GM12801 (cell line): ENCODE results near the gene GPS2.

ENCODE experiments used
- CTCF ChIP-seq: IDR thresholded peaks from one replicate; pipeline ENCODE4 v1.5.1; 2011; ENCODE audit warnings: control low read depth; ENCODE audit not compliant: insufficient read length; ENCODE audit errors: extremely low read depth

Gene GPS2

GRCh38 chr17:7321466-7321865 is 6.3 kb upstream of the GPS2 start:
- TF ChIP-seq CTCF: no peak

GRCh38 chr17:7318121-7318860 is 3.1 kb upstream of the GPS2 start:
- TF ChIP-seq CTCF: no peak

GRCh38 chr17:7317161-7317803 is 2.1 kb upstream of the GPS2 start:
- TF ChIP-seq CTCF: no peak

- TF ChIP-seq CTCF: no peak
Measured at GRCh38 chr17:7315570-7316235, 543 bp upstream of the GPS2 start.

GRCh38 chr17:7313890-7314718 is 1.1 kb downstream of the GPS2 start:
- TF ChIP-seq CTCF: no peak

GRCh38 chr17:7313088-7313889 is 1.9 kb downstream of the GPS2 start:
- TF ChIP-seq CTCF: no peak
